Thoracic aorta (tissue), 2 donors: ENCODE measurements around the gene FRMD6. TPM values are rescaled to one million over a fixed set of nuclear protein-coding genes. Genes with fewer than 3 reads are reported as not detected.

ENCODE experiments used
- ATAC-seq: fragments of 150-250 bp; one replicate; pipeline ENCODE4 v1.8.0; 2017; ENCODE audit warnings: low read depth; ENCODE audit not compliant: insufficient number of reproducible peaks, low FRiP score
- DNase-seq: peaks from one replicate; pipeline ENCODE4 v3.0.0-alpha.2; 2020; ENCODE audit warnings: low spot score
- H3K27ac ChIP-seq, 2 donors: fragments of 200-600 bp; sonication (generic); 1 replicate in 1 of 2; 2 replicates in 1 of 2; pipeline ENCODE4 v1.5.1; 2016; ENCODE audit warnings: mild to moderate bottlenecking in 2 of 2, moderate library complexity in 2 of 2
- H3K27me3 ChIP-seq: fragments of 200-600 bp; sonication (generic); replicated peaks from 2 replicates; pipeline ENCODE4 v1.6.0; 2016; ENCODE audit warnings: mild to moderate bottlenecking; ENCODE audit not compliant: insufficient read depth
- H3K36me3 ChIP-seq: fragments of 200-600 bp; sonication (generic); one replicate; pipeline ENCODE4 v1.5.1; 2016
- H3K4me1 ChIP-seq, 2 donors: fragments of 200-600 bp; sonication (generic); 1 replicate in 1 of 2; 2 replicates in 1 of 2; pipeline versions ENCODE4 v1.5.1 to v1.6.0; 2016; ENCODE audit warnings: low read depth in 2 of 2, mild to moderate bottlenecking in 1 of 2; ENCODE audit not compliant: control insufficient read depth in 1 of 2
- H3K4me3 ChIP-seq: fragments of 200-600 bp; sonication (generic); 2 replicates; pipeline ENCODE4 v1.5.1; 2016; ENCODE audit warnings: mild to moderate bottlenecking
- H3K9me3 ChIP-seq: fragments of 200-600 bp; sonication (generic); 2 replicates; pipeline ENCODE4 v1.5.1; 2016
- CTCF ChIP-seq: fragments of 200-600 bp; sonication (generic); IDR thresholded peaks from one replicate; pipeline ENCODE4 v1.5.1; 2019; ENCODE audit warnings: antibody characterized with exemption
- total RNA-seq, 2 donors: library from RNA; depleted of rRNA; stranded (reverse); fragments of >200 nt; gene quantifications; one replicate each; pipeline versions ENCODE4 v1.1.0 to v1.2.3, GENCODE V29; 2016

The FRMD6 gene
- total RNA-seq, 2 donors from 2014 or later, result 72.3 to 79.6 TPM

- peaks cover 4 to 13% of the 10 kb centered on the region in 2 donors for H3K4me1 ChIP-seq
- no peak for TF ChIP-seq CTCF
- no peaks in the 10 kb centered on the region for H3K36me3 ChIP-seq
- ATAC-seq, result no peak
- H3K27me3 ChIP-seq, result no peaks in the 10 kb centered on the region
- DNase-seq, result no peak
- H3K27ac ChIP-seq, result no peak overlapping the region
- no peaks in the 10 kb centered on the region for H3K9me3 ChIP-seq
- H3K4me3 ChIP-seq, result no peak overlapping the region
Observed at GRCh38 chr14:51613416-51613815, 38.3 kb upstream of the FRMD6 start.

- no peak for ATAC-seq
Observed at GRCh38 chr14:51614707-51615106, 37.0 kb upstream of the FRMD6 start.

GRCh38 chr14:51616256-51616655 is 35.5 kb upstream of the FRMD6 start:
- TF ChIP-seq CTCF, result no peak

More at GRCh38 chr14:51614707-51615106, 37.0 kb upstream of the FRMD6 start:
- Histone ChIP-seq H3K9me3 (no peaks in the 10 kb centered on the region), H3K27ac (no peak overlapping the region), H3K27me3 (no peaks in the 10 kb centered on the region), H3K4me3 (no peak overlapping the region), H3K4me1 (peaks cover 4 to 13% of the 10 kb centered on the region in 2 donors), H3K36me3 (no peaks in the 10 kb centered on the region)
- no peak for DNase-seq
- TF ChIP-seq CTCF, result no peak

GRCh38 chr14:51616724-51617409 is 34.8 kb upstream of the FRMD6 start:
- TF ChIP-seq CTCF, result no peak

More at GRCh38 chr14:51616256-51616655, 35.5 kb upstream of the FRMD6 start:
- Histone ChIP-seq H3K27ac (no peak overlapping the region), H3K9me3 (no peaks in the 10 kb centered on the region), H3K4me1 (peaks cover 4 to 13% of the 10 kb centered on the region in 2 donors), H3K27me3 (no peaks in the 10 kb centered on the region), H3K36me3 (no peaks in the 10 kb centered on the region), H3K4me3 (no peak overlapping the region)
- no peak for DNase-seq
- no peak for ATAC-seq

GRCh38 chr14:51619561-51619960 is 32.1 kb upstream of the FRMD6 start:
- no peak for TF ChIP-seq CTCF
- H3K9me3 ChIP-seq, result no peaks in the 10 kb centered on the region
- H3K36me3 ChIP-seq, result no peaks in the 10 kb centered on the region
- H3K4me1 ChIP-seq, result peaks cover 4 to 13% of the 10 kb centered on the region in 2 donors
- DNase-seq (no peak), ATAC-seq (no peak)
- H3K4me3 ChIP-seq, result no peak overlapping the region
- H3K27ac ChIP-seq, result no peak overlapping the region
- H3K27me3 ChIP-seq, result no peaks in the 10 kb centered on the region

More at GRCh38 chr14:51616724-51617409, 34.8 kb upstream of the FRMD6 start:
- no peaks in the 10 kb centered on the region for H3K27me3 ChIP-seq
- peak; percentile 69 for ATAC-seq
- no peak for DNase-seq
- H3K4me1 ChIP-seq, result peaks cover 4 to 13% of the 10 kb centered on the region in 2 donors
- no peaks in the 10 kb centered on the region for H3K36me3 ChIP-seq
- H3K4me3 ChIP-seq, result no peak overlapping the region
- no peak overlapping the region for H3K27ac ChIP-seq
- H3K9me3 ChIP-seq, result no peaks in the 10 kb centered on the region
